Mucosa of stomach (tissue), 1 donor: Measurements from ENCODE around the gene EXOSC3.
"Not testable (repeated sequence)": the region's sequence is repeated elsewhere in the genome, so short reads cannot be mapped to it uniquely, and the experiment has no call there.

Experiments used
- H3K27me3 ChIP-seq: one replicate; pipeline ENCODE4 v1.7.0; 2013; ENCODE audit warnings: mild to moderate bottlenecking, low read length; ENCODE audit not compliant: control insufficient read depth, insufficient read depth
- H3K36me3 ChIP-seq: one replicate; pipeline ENCODE4 v1.7.0; 2013; ENCODE audit warnings: low read length; ENCODE audit not compliant: control insufficient read depth, insufficient read depth
- H3K4me1 ChIP-seq: one replicate; pipeline ENCODE4 v1.7.0; 2013; ENCODE audit warnings: mild to moderate bottlenecking, low read length; ENCODE audit not compliant: control insufficient read depth, insufficient read depth
- H3K4me3 ChIP-seq: one replicate; pipeline ENCODE4 v1.7.0; 2013; ENCODE audit warnings: low read length
- H3K9ac ChIP-seq: one replicate; pipeline ENCODE4 v1.7.0; 2013; ENCODE audit warnings: mild to moderate bottlenecking, low read length, moderate library complexity
- H3K9me3 ChIP-seq: one replicate; pipeline ENCODE4 v1.7.0; 2013; ENCODE audit warnings: mild to moderate bottlenecking, low read length, moderate library complexity; ENCODE audit not compliant: control insufficient read depth
- donor health status: Pancreatic carcinoma.

Gene EXOSC3

GRCh38 chr9:37769306-37769705 is 15.6 kb downstream of the EXOSC3 start:
- no peaks in the 10 kb centered on the region for H3K4me1 ChIP-seq
- H3K9me3 ChIP-seq: no peaks in the 10 kb centered on the region
- H3K36me3 ChIP-seq: no peaks in the 10 kb centered on the region
- H3K9ac ChIP-seq: no peak overlapping the region
- H3K4me3 ChIP-seq: no peak overlapping the region
- no peaks in the 10 kb centered on the region for H3K27me3 ChIP-seq

GRCh38 chr9:37765263-37765662 is 19.6 kb downstream of the EXOSC3 start:
- not testable (repeated sequence) for H3K4me1 ChIP-seq, H3K4me3 ChIP-seq, H3K9ac ChIP-seq, H3K9me3 ChIP-seq, H3K36me3 ChIP-seq, H3K27me3 ChIP-seq

- Histone ChIP-seq H3K36me3 (no peaks in the 10 kb centered on the region), H3K9ac (no peak overlapping the region), H3K9me3 (no peaks in the 10 kb centered on the region), H3K27me3 (no peaks in the 10 kb centered on the region), H3K4me3 (no peak overlapping the region), H3K4me1 (no peaks in the 10 kb centered on the region)
These were observed 23.4 kb downstream of the EXOSC3 start for GRCh38 chr9:37761511-37761910.

- Histone ChIP-seq H3K4me1 (peaks cover 4% of the 10 kb centered on the region), H3K4me3 (no peak overlapping the region), H3K9ac (no peak overlapping the region), H3K27me3 (no peaks in the 10 kb centered on the region), H3K36me3 (no peaks in the 10 kb centered on the region), H3K9me3 (no peaks in the 10 kb centered on the region)
These were observed 24.3 kb downstream of the EXOSC3 start for GRCh38 chr9:37760416-37761161.

GRCh38 chr9:37758747-37759146 is 26.1 kb downstream of the EXOSC3 start:
- no peak overlapping the region for H3K4me3 ChIP-seq

GRCh38 chr9:37753489-37754190 is 31.2 kb downstream of the EXOSC3 start, which contains the start of gene TRMT10B:
TRMT10B (plus strand) TSS chr9:37753805; CDS start chr9:37761932, 8,127 bp downstream.
- Histone ChIP-seq H3K9ac (peak within 1 kb of the TSS; percentile 80), H3K4me1 (peaks cover 17% of the 10 kb centered on the region), H3K4me3 (peak within 1 kb of the TSS; percentile 90), H3K9me3 (no peaks in the 10 kb centered on the region), H3K36me3 (no peaks in the 10 kb centered on the region), H3K27me3 (no peaks in the 10 kb centered on the region)

More at GRCh38 chr9:37758747-37759146, 26.1 kb downstream of the EXOSC3 start:
- H3K9me3 ChIP-seq: no peaks in the 10 kb centered on the region
- no peaks in the 10 kb centered on the region for H3K36me3 ChIP-seq
- H3K4me1 ChIP-seq: peaks cover 17% of the 10 kb centered on the region
- H3K27me3 ChIP-seq: no peaks in the 10 kb centered on the region
- H3K9ac ChIP-seq: no peak overlapping the region

- H3K4me3 ChIP-seq: peak overlapping the region; percentile 90
- no peaks in the 10 kb centered on the region for H3K36me3 ChIP-seq
- H3K9me3 ChIP-seq: no peaks in the 10 kb centered on the region
- H3K4me1 ChIP-seq: peaks cover 17% of the 10 kb centered on the region
- peak overlapping the region; percentile 80 for H3K9ac ChIP-seq
- H3K27me3 ChIP-seq: no peaks in the 10 kb centered on the region
These were observed 32.0 kb downstream of the EXOSC3 start for GRCh38 chr9:37752642-37753488.

GRCh38 chr9:37752112-37752511 is 32.8 kb downstream of the EXOSC3 start:
- not testable (repeated sequence) for H3K9ac ChIP-seq, H3K27me3 ChIP-seq, H3K36me3 ChIP-seq, H3K9me3 ChIP-seq, H3K4me3 ChIP-seq
- H3K4me1 ChIP-seq: peaks cover 17% of the 10 kb centered on the region

DNA sequence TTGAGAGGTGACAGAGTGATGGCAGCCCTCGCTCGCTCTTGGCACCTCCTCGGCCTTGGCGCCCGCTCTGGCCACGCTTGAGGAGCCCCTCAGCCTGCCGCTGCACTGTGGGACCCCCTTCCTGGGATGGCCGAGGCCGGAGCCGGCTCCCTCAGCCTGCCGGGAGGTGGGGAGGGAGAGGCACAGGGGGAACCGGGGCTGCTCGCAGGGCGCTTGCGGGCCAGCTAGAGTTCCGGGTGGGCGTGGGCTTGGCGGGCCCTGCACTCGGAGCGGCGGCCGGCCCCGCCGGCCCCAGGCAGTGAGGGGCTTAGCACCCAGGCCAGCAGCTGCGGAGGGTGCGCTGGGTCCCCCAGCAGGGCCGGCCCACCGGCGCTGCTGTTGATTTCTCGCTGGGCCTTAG is 33.2 kb downstream of the EXOSC3 start:
- H3K36me3 ChIP-seq, H3K4me3 ChIP-seq, H3K9ac ChIP-seq, H3K27me3 ChIP-seq, H3K9me3 ChIP-seq: not testable (repeated sequence)
- peaks cover 17% of the 10 kb centered on the region for H3K4me1 ChIP-seq

- Histone ChIP-seq H3K27me3 (no peaks in the 10 kb centered on the region), H3K9ac (no peak overlapping the region), H3K36me3 (no peaks in the 10 kb centered on the region), H3K9me3 (no peaks in the 10 kb centered on the region), H3K4me1 (peaks cover 17% of the 10 kb centered on the region), H3K4me3 (no peak overlapping the region)
These were observed 33.7 kb downstream of the EXOSC3 start for GRCh38 chr9:37751186-37751585.

DNA sequence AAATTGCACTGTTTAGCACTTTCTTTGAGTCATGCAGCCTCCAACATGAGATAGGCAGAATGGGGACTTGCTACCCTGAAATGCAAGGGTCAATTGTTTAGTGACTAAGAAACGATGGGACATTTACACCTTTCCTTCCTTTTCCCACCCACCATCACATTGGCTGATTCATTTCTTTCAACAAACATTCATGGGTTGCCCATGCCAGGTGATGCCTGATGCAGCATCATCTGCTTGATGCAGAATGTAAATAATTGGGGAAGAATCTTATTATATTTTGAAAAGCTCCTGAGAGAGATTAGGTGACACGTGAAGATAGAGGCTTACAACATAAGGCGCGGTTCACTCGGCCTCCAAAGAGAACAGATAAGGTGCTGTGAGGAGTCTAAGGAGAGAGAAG is 35.7 kb downstream of the EXOSC3 start:
- Histone ChIP-seq H3K36me3 (no peaks in the 10 kb centered on the region), H3K9ac (no peak overlapping the region), H3K4me1 (no peaks in the 10 kb centered on the region), H3K9me3 (no peaks in the 10 kb centered on the region), H3K27me3 (no peaks in the 10 kb centered on the region), H3K4me3 (no peak overlapping the region)

DNA sequence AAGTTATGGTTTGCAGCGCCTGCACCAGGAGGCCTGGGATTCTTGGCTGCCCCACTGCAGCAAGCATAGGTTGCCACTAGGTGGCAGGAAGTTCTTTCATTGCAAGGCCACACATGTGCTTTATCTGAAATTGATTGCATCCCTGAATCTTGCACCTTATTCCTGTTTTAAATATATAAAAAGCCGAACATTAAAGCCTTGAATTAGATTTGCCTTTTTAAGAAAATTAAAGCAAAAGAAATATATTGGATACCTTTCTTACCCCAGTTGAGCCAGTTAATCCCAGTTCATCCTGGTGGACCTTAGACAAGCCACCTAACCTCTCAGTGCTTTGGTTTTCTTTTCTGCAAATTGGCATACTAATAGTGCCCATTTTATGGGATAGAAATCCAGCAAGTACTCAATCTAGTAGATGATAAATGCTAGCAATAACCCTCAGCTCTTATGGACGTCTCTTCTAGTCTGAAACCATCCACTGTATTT is 37.6 kb downstream of the EXOSC3 start:
- Histone ChIP-seq H3K9ac (no peak overlapping the region), H3K4me3 (no peak overlapping the region), H3K4me1 (no peaks in the 10 kb centered on the region), H3K27me3 (no peaks in the 10 kb centered on the region), H3K9me3 (no peaks in the 10 kb centered on the region), H3K36me3 (no peaks in the 10 kb centered on the region)
